AG09309 (cell line): Measurements from ENCODE around the gene LRTM2.
A peak's percentile ranks its signal among the peaks of the same experiment; 100 is the strongest.

Experiments used
- DNase-seq: peaks from one replicate; pipeline ENCODE4 v3.0.0-alpha.2; 2010; ENCODE audit warnings: low read depth
- H3K4me3 ChIP-seq: 2 replicates; pipeline ENCODE4 v1.5.1; 2011; ENCODE audit warnings: mild to moderate bottlenecking, low read depth, low read length, moderate library complexity; ENCODE audit not compliant: control insufficient read depth
- TF ChIP-seq, protein P1 (sequence below): IDR thresholded peaks from 2 replicates; pipeline ENCODE4 v1.5.1; 2011; ENCODE audit warnings: mild to moderate bottlenecking, low read depth, low read length, inconsistent platforms; ENCODE audit not compliant: insufficient read depth, control insufficient read depth; ENCODE audit errors: missing control alignments

Gene LRTM2

GRCh38 chr12:1800401-1801302 is 19.7 kb upstream of the LRTM2 start:
- H3K4me3 ChIP-seq, result no peak overlapping the region
- TF ChIP-seq, protein P1, sequence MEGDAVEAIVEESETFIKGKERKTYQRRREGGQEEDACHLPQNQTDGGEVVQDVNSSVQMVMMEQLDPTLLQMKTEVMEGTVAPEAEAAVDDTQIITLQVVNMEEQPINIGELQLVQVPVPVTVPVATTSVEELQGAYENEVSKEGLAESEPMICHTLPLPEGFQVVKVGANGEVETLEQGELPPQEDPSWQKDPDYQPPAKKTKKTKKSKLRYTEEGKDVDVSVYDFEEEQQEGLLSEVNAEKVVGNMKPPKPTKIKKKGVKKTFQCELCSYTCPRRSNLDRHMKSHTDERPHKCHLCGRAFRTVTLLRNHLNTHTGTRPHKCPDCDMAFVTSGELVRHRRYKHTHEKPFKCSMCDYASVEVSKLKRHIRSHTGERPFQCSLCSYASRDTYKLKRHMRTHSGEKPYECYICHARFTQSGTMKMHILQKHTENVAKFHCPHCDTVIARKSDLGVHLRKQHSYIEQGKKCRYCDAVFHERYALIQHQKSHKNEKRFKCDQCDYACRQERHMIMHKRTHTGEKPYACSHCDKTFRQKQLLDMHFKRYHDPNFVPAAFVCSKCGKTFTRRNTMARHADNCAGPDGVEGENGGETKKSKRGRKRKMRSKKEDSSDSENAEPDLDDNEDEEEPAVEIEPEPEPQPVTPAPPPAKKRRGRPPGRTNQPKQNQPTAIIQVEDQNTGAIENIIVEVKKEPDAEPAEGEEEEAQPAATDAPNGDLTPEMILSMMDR, result no peak
- no peak for DNase-seq

DNA sequence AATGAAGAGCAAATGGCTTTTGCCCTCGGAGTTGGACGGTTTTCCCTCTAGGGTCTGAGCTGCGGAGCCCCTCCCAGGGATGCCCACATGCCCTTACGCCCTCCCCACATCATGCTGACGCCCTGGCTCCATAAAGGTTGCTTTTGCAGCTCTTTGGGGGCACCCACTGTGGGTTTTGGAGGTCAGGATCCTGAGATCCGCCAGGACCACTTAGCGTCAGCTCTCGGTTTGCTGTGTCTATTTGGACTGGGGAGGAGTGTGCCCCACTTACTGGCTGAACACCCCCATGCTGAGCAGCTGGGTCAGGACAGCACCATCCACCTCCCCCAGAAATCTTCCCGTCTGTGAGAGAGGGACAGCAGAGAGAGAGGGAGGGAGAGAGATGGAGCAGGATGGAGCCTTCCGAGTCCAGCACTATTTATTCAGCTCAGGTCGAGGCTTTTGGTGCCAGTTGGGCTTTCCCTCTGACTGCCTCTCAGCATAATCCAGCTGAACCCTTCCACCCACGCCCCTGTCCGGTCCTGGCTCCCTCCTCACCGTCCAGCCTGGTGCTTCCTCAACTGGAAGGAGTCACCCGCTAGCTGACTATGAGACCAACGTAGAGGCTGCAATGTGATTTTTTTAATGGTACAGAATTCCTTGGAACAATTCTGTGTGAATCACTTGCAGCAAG is 18.9 kb upstream of the LRTM2 start:
- DNase-seq, result peak; percentile 31
- no peak overlapping the region for H3K4me3 ChIP-seq
- TF ChIP-seq, protein P1, result no peak

GRCh38 chr12:1803736-1804135 is 16.6 kb upstream of the LRTM2 start:
- DNase-seq, result no peak
- TF ChIP-seq, protein P1, result no peak
- H3K4me3 ChIP-seq, result no peak overlapping the region

DNA sequence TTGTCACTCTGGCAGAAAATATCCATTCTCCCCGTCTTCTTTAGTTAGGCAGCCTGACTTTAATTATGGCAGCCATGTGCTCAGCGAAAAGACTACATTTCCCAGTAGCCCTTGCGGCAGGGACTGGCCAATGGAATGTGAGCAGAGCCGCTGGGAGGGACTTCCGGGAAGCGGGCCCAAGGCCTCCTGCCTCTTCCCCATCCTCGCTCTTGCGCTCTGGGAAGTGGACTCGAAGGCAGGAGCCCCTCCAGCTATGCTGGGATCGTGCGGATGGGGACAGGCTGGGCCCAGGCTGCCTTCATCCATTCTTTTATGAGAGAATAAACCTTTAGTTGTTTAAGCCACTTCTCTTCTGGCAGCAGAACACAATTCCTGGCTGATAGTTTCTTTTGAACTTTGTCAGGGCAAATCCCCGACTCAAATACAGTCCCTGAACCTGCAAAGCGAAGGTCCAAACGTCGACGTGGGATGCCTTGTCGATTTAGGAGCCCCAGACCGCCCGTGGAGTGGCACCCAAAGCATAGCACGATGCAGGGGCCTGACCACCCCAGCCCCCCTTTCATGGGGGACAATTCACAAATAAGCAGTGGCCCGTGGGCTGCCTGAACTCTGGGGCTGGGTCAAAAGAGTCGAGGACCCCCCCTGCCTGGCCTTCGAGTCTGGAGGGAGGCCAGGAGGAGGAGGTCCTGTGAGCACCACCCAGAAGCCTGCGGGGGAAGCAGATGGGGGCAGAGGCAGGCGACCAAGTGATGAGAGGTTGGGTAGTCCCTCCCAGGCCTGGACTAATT is 15.6 kb upstream of the LRTM2 start:
- no peak overlapping the region for H3K4me3 ChIP-seq
- DNase-seq, result peak; percentile 55
- TF ChIP-seq, protein P1, result no peak

- no peak overlapping the region for H3K4me3 ChIP-seq
- TF ChIP-seq, protein P1, result no peak
- no peak for DNase-seq
These were observed 14.8 kb upstream of the LRTM2 start for GRCh38 chr12:1805441-1806081.
